H9 (cell line): ENCODE results near the gene LIPC. TPM values are rescaled to one million over a fixed set of nuclear protein-coding genes. Genes with fewer than 3 reads are reported as not detected.

Source experiments
- DNase-seq: peaks from one replicate; pipeline ENCODE4 v3.0.0-alpha.2; 2017
- H2AFZ ChIP-seq: one replicate; pipeline ENCODE4 v1.6.1; 2013; ENCODE audit warnings: mild to moderate bottlenecking, low read length, control low read depth, moderate library complexity
- H2AK5ac ChIP-seq: 2 replicates; pipeline ENCODE4 v1.6.1; 2013; ENCODE audit warnings: low read length, control low read depth, mixed read lengths; ENCODE audit not compliant: insufficient read length
- H2BK120ac ChIP-seq: one replicate; pipeline ENCODE4 v1.6.1; 2013; ENCODE audit warnings: low read depth, mild to moderate bottlenecking, low read length, control low read depth, inconsistent platforms; ENCODE audit not compliant: poor library complexity, severe bottlenecking
- H2BK12ac ChIP-seq: 2 replicates; pipeline ENCODE4 v1.6.1; 2013; ENCODE audit warnings: low read length, control low read depth, mixed read lengths, low read depth; ENCODE audit not compliant: insufficient read length
- H2BK15ac ChIP-seq: 2 replicates; pipeline ENCODE4 v1.6.1; 2013; ENCODE audit warnings: low read depth, low read length, control low read depth
- H2BK20ac ChIP-seq: one replicate; pipeline ENCODE4 v1.6.1; 2013; ENCODE audit warnings: low read depth, mild to moderate bottlenecking, low read length, control low read depth, inconsistent platforms; ENCODE audit not compliant: poor library complexity, severe bottlenecking
- H2BK5ac ChIP-seq: 2 replicates; pipeline ENCODE4 v1.6.1; 2013; ENCODE audit warnings: low read length, control low read depth, mixed read lengths; ENCODE audit not compliant: insufficient read length
- H3K14ac ChIP-seq: 2 replicates; pipeline ENCODE4 v1.6.1; 2013; ENCODE audit warnings: low read length, control low read depth; ENCODE audit not compliant: insufficient read depth
- H3K18ac ChIP-seq: 2 replicates; pipeline ENCODE4 v1.6.1; 2013; ENCODE audit warnings: low read depth, mild to moderate bottlenecking, mixed read lengths, low read length, control low read depth; ENCODE audit not compliant: insufficient read length
- H3K23ac ChIP-seq: 2 replicates; pipeline ENCODE4 v1.6.1; 2013; ENCODE audit warnings: low read length, control low read depth, mixed read lengths, low read depth; ENCODE audit not compliant: insufficient read length
- H3K23me2 ChIP-seq: 2 replicates; pipeline ENCODE4 v1.6.1; 2013; ENCODE audit warnings: low read depth, mild to moderate bottlenecking, mixed read lengths, low read length, control low read depth; ENCODE audit not compliant: insufficient read length, poor library complexity, severe bottlenecking
- H3K27ac ChIP-seq: 2 replicates; pipeline ENCODE4 v1.5.1; 2013; ENCODE audit warnings: low read length, control low read depth, mixed read lengths, low read depth; ENCODE audit not compliant: insufficient read length
- H3K27me3 ChIP-seq: 2 replicates; pipeline ENCODE4 v1.6.1; 2013; ENCODE audit warnings: low read length, control low read depth, inconsistent platforms; ENCODE audit not compliant: insufficient read depth
- H3K4ac ChIP-seq: 2 replicates; pipeline ENCODE4 v1.6.1; 2013; ENCODE audit warnings: low read depth, mild to moderate bottlenecking, control low read depth, inconsistent platforms, low read length, moderate library complexity
- H3K4me1 ChIP-seq: 2 replicates; pipeline ENCODE4 v1.6.1; 2013; ENCODE audit warnings: low read length, control low read depth, inconsistent platforms; ENCODE audit not compliant: insufficient read depth
- H3K4me2 ChIP-seq: 2 replicates; pipeline ENCODE4 v1.6.1; 2013; ENCODE audit warnings: low read length, control low read depth, mixed read lengths; ENCODE audit not compliant: insufficient read length, insufficient read depth
- H3K56ac ChIP-seq: 2 replicates; pipeline ENCODE4 v1.6.1; 2013; ENCODE audit warnings: low read depth, mild to moderate bottlenecking, mixed read lengths, low read length, control low read depth; ENCODE audit not compliant: insufficient read length
- H3K79me1 ChIP-seq: 2 replicates; pipeline ENCODE4 v1.6.1; 2013; ENCODE audit warnings: low read depth, mild to moderate bottlenecking, moderate library complexity, low read length, control low read depth, inconsistent platforms; ENCODE audit not compliant: insufficient read depth, poor library complexity, severe bottlenecking
- H3K79me2 ChIP-seq: 2 replicates; pipeline ENCODE4 v1.6.1; 2013; ENCODE audit warnings: low read length, control low read depth, inconsistent platforms; ENCODE audit not compliant: insufficient read depth
- H3K9ac ChIP-seq: 2 replicates; pipeline ENCODE4 v1.6.1; 2013; ENCODE audit warnings: low read length, control low read depth, mixed read lengths; ENCODE audit not compliant: insufficient read length; ENCODE audit errors: extremely low read depth
- H3K9me3 ChIP-seq: one replicate; pipeline ENCODE4 v1.6.1; 2013; ENCODE audit warnings: low read depth, low read length, inconsistent platforms; ENCODE audit not compliant: control insufficient read depth
- H3T11ph ChIP-seq: one replicate; pipeline ENCODE4 v1.6.1; 2013; ENCODE audit warnings: mild to moderate bottlenecking, low read length, control low read depth, inconsistent platforms
- H4K20me1 ChIP-seq: one replicate; pipeline ENCODE4 v1.6.1; 2013; ENCODE audit not compliant: control insufficient read depth, insufficient read length, insufficient read depth
- H4K5ac ChIP-seq: 2 replicates; pipeline ENCODE4 v1.6.1; 2013; ENCODE audit warnings: low read depth, mild to moderate bottlenecking, mixed read lengths, low read length, control low read depth; ENCODE audit not compliant: insufficient read length
- H4K8ac ChIP-seq: replicated peaks from 2 replicates; pipeline ENCODE4 v1.6.1; 2013; ENCODE audit warnings: low read length, control low read depth, mixed read lengths, low read depth; ENCODE audit not compliant: insufficient read length
- H4K91ac ChIP-seq: 2 replicates; pipeline ENCODE4 v1.6.1; 2013; ENCODE audit warnings: low read depth, mild to moderate bottlenecking, moderate library complexity, mixed read lengths, low read length, control low read depth; ENCODE audit not compliant: insufficient read length
- H3K27ac Mint-ChIP-seq, 3 experiments: 2 replicates in 2 of 3; 3 replicates in 1 of 3; pipeline ENCODE4 v1.8.0; 2020 to 2021; ENCODE audit warnings: mixed read lengths in 3 of 3, mild to moderate bottlenecking in 1 of 3, moderate library complexity in 1 of 3
- H3K27me3 Mint-ChIP-seq: 2 replicates; pipeline ENCODE4 v1.8.0; 2021; ENCODE audit warnings: low read depth, mild to moderate bottlenecking, moderate library complexity, mixed read lengths
- H3K36me3 Mint-ChIP-seq, 3 experiments: 2 replicates in 2 of 3; 3 replicates in 1 of 3; pipeline ENCODE4 v1.8.0; 2020 to 2021; ENCODE audit warnings: low read depth in 3 of 3, mixed read lengths in 3 of 3; ENCODE audit not compliant: insufficient read depth in 1 of 3
- H3K4me1 Mint-ChIP-seq, 2 experiments: 2 replicates each; pipeline ENCODE4 v1.8.0; 2020; ENCODE audit warnings: mixed read lengths in 2 of 2
- H3K4me3 Mint-ChIP-seq, 2 experiments: 2 replicates in 1 of 2; 3 replicates in 1 of 2; pipeline ENCODE4 v1.8.0; 2020 to 2021; ENCODE audit warnings: mild to moderate bottlenecking in 2 of 2, mixed read lengths in 2 of 2, moderate library complexity in 1 of 2
- H3K9me3 Mint-ChIP-seq, 2 experiments: 2 replicates in 1 of 2; 3 replicates in 1 of 2; pipeline ENCODE4 v1.8.0; 2020; ENCODE audit warnings: mild to moderate bottlenecking in 2 of 2, mixed read lengths in 2 of 2, moderate library complexity in 1 of 2
- CTCF ChIP-seq: fragments of 200-600 bp; sonication (generic); conservative IDR thresholded peaks from 3 replicates; pipeline ENCODE4 v1.8.0; 2021; ENCODE audit warnings: antibody characterized with exemption, mild to moderate bottlenecking
- WGBS: extraction: QIAGEN DNeasy Blood & Tissue Kit; methylation state at CpG from one replicate; pipeline ENCODE4 v1.1.7; 2013; ENCODE audit warnings: missing lambda C conversion rate, low lambda C conversion rate, mixed read lengths; ENCODE audit not compliant: insufficient read length; ENCODE audit errors: extremely low coverage; 5-methylcytosine and 5-hydroxymethylcytosine counted together
- total RNA-seq: library from RNA; stranded (reverse); gene quantifications from 2 replicates; pipeline ENCODE4 v1.2.1, GENCODE V29; 2021

Gene LIPC
- total RNA-seq, 1 experiment from 2014 or later: not detected

GRCh38 chr15:58547628-58548307 is 116.0 kb downstream of the LIPC start:
- no peak overlapping the region for H3K4me3 Mint-ChIP-seq
- no peak overlapping the region for H3K4me2 ChIP-seq
- no peak overlapping the region for H4K8ac ChIP-seq
- no peak overlapping the region for H2AFZ ChIP-seq
- H3K23me2 ChIP-seq: no peaks in the 10 kb centered on the region
- WGBS: no CpG with 5 or more reads among the region's 9 CpGs
- H2AK5ac ChIP-seq: no peak overlapping the region
- no peak overlapping the region for H3T11ph ChIP-seq
- TF ChIP-seq CTCF: no peak
- no peak overlapping the region for H3K14ac ChIP-seq
- no peak overlapping the region for H2BK120ac ChIP-seq
- H3K27me3 Mint-ChIP-seq: peaks cover 8% of the 10 kb centered on the region
- H3K9ac ChIP-seq: no peak overlapping the region
- H3K79me1 ChIP-seq: no peaks in the 10 kb centered on the region
- H4K91ac ChIP-seq: no peak overlapping the region
- H3K27ac ChIP-seq: no peak overlapping the region
- H3K36me3 Mint-ChIP-seq: no peaks in the 10 kb centered on the region
- no peaks in the 10 kb centered on the region for H3K9me3 Mint-ChIP-seq
- no peak for DNase-seq
- H4K20me1 ChIP-seq: no peaks in the 10 kb centered on the region
- no peak overlapping the region for H3K27ac Mint-ChIP-seq
- no peak overlapping the region for H3K56ac ChIP-seq
- H2BK12ac ChIP-seq: no peak overlapping the region
- no peak overlapping the region for H2BK5ac ChIP-seq
- H2BK20ac ChIP-seq: no peak overlapping the region
- H3K4ac ChIP-seq: no peak overlapping the region
- H3K18ac ChIP-seq: no peak overlapping the region
- H4K5ac ChIP-seq: no peak overlapping the region
- no peak overlapping the region for H3K23ac ChIP-seq
- H3K9me3 ChIP-seq: no peaks in the 10 kb centered on the region
- H3K4me1 ChIP-seq: no peaks in the 10 kb centered on the region
- H3K27me3 ChIP-seq: no peaks in the 10 kb centered on the region
- H2BK15ac ChIP-seq: no peak overlapping the region
- no peaks in the 10 kb centered on the region for H3K79me2 ChIP-seq
- peaks cover 24 to 33% of the 10 kb centered on the region in 2 experiments for H3K4me1 Mint-ChIP-seq
